HG03280 (cell line): ENCODE measurements around the gene USH2A.

Experiments used
- ATAC-seq: cut with Tn5 transposase; IDR thresholded peaks from one replicate; pipeline ENCODE4 v1.9.1; 2021; ENCODE audit warnings: mild to moderate bottlenecking, moderate library complexity; ENCODE audit not compliant: unreplicated experiment

USH2A gene

GRCh38 chr1:215819114-215819513 lies 604.1 kb downstream of the USH2A start:
- no peak for ATAC-seq

- no peak for ATAC-seq
These were observed 615.3 kb downstream of the USH2A start for GRCh38 chr1:215807911-215808436.

- ATAC-seq: no peak
These were observed 616.0 kb downstream of the USH2A start for GRCh38 chr1:215807218-215807617.

DNA sequence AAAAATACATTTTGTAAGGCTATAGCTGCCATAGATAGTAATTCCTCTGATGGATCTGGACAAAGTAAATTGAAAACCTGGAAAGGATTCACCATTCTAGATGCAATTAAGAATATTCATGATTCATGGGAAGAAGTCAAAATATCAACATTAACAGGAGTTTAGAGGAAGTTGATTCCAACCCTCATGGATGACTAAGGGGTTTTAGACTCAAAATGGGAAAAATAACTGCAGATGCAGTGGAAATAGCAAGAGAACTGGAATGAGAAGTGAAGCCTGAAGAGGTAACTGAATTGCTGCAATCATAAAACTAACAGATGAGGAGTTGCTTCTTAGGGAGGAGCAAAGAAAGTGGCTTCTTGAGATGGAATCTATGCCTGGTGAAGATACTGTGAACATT lies 625.4 kb downstream of the USH2A start:
- no peak for ATAC-seq

- ATAC-seq: no peak
These were observed 629.1 kb downstream of the USH2A start for GRCh38 chr1:215794156-215794555.

- no peak for ATAC-seq
These were observed 630.1 kb downstream of the USH2A start for GRCh38 chr1:215793180-215793579.

DNA sequence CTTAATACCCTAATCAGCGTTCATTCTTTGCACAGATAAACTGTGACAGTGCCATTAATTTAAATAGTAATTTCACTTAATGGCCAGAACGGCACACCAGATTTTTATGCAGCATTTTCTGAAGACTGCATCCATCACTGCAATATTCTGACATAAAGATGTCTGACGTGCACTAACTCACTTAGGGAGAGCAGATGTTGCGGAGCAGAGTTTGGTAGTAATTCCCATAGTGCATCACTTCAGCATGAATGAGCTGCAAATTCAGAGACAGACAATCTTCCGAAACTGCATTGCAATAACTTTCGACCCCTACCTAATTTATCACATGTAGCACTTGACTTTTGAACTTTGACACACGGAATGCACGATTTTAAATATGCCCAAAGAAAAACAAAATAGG lies 630.8 kb downstream of the USH2A start:
- no peak for ATAC-seq

DNA sequence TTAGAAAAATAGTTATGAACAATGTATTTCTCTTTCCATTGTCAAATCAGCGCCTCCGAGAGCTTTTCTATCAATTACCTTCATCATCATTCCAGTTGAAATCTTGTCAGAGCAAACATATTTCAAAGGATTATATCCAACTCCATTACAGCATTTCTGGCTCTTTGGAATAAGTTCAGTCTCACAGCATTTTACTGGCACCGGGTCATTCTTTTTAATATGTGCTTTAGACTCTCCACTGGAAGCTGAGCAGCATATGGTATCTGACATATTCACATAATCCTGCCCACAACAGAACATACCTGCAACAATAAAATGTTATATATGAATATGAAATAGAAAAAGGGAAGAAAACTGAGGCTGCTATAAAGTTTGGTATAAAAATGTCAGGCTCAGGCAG lies 633.3 kb downstream of the USH2A start:
- ATAC-seq: no peak

DNA sequence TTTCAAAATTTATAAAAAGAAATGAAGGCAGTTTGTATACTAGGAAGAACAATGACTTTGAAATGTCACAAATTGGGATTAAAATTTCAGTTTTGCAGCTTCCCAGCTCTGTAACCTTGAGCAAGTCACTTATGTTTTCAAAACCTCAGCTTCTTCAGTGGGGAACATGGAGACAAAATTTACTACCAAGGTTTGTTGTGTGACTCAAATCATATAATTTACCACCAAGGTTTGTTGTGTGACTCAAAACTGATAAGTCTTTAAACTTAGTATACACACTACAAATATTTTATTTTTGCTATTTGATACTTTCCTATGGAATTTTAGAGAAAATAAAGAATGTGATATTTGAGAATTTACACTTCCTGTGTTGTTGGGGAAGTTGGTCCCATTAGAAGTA lies 636.3 kb downstream of the USH2A start:
- ATAC-seq: no peak

GRCh38 chr1:215780641-215781040 lies 642.6 kb downstream of the USH2A start:
- ATAC-seq: no peak

DNA sequence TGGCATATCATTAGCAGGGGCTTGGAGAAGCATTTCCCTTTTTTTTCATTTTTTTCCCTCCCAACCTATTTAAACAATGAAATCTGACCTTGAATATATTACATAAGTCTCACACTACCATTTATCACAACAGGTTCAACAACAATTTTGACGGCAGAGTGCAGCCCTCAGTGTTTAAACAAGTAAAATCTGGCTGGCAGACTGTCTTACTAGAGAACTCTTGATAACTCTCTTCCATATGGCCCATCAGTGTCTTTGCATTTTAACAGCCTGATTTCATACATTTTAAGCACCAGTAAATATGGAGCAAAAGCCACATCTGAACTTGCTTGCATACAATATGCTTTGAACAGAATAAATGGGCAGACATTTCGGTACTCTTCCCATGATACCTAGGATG lies 643.1 kb downstream of the USH2A start:
- no peak for ATAC-seq

- ATAC-seq: no peak
These were observed 643.5 kb downstream of the USH2A start for GRCh38 chr1:215779729-215780128.

DNA sequence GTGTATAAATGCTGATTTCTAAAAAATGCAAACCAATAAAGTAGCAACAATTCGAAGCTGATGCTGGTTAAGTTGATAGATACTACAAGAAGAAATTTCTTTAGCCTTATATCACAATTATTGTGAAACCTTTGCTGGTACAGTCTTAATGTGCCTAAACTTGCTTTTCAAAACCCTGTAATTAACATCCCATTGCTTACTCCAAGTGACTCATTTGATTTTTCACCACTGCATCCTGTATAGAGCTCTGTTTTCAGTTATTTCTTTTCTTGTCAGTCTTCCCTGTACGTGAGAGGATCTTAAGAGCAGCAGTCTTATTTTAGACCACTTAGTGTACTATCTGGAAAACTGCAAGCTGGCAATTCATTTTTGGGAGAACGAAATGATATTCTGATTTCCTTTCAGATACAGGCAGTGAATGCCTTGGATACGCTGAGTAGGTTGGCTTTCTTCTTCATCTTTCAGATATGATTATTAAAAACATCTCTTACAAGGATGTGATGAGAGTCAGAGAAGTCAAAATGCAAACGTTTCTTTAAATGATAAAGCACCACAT lies 645.8 kb downstream of the USH2A start:
- ATAC-seq: no peak

- no peak for ATAC-seq
These were observed 646.9 kb downstream of the USH2A start for GRCh38 chr1:215776336-215776735.

DNA sequence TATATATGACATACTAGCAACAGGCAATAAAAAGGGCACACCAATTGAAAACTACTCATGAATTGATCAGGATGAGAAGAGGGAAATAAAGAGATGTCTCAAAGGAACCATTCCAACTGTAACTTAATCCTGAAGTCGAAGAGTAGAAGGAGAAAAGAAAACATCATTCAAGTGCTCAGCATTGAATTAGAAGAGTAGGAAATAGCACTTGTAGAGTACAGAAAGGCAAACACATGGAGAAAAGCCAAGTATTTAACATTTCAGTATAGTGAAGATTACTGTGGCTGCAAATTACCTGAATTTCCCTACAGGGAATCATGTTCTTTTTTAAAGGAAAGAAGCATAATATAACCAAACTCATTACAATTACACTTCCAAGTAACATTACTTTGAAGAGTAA lies 651.1 kb downstream of the USH2A start:
- ATAC-seq: no peak

DNA sequence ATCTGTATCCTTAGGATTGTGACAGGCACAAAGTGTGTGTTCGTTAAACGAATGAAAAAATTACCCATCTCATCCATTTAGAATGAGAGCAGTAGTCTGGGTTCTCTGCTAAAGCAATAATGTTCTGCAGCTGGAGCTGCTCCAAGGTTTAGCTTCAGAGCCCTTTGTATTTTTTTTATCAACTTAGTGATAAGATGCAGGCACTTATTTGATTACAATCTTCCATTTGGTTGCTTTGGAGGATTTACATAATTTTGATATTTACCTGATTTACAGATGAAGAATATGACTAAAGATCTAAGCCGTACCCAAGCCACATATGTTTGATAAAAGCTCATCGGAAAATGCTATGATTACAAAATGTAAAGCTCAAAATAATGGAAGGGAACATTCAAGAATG lies 654.9 kb downstream of the USH2A start:
- ATAC-seq: no peak

- no peak for ATAC-seq
These were observed 655.5 kb downstream of the USH2A start for GRCh38 chr1:215767761-215768160.

- ATAC-seq: no peak
These were observed 656.7 kb downstream of the USH2A start for GRCh38 chr1:215766521-215766920.

DNA sequence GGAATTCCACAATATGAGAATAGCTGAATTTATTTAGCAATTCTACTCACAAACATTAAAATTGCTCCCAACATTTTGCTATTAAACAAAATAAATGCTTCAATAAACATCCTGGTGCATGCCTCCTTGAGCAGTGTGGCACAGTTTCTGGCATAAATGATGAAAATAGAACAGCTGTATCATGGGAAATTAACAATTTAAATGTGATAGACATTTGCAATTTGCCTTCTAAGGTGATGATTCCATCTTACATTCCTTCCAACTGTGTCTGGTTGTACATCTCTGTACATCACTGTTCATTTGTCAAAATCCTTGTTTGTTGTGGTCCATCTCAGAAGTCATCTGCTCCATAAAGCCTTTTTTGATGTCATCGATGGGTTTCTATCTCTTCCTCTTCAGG lies 657.4 kb downstream of the USH2A start:
- no peak for ATAC-seq

DNA sequence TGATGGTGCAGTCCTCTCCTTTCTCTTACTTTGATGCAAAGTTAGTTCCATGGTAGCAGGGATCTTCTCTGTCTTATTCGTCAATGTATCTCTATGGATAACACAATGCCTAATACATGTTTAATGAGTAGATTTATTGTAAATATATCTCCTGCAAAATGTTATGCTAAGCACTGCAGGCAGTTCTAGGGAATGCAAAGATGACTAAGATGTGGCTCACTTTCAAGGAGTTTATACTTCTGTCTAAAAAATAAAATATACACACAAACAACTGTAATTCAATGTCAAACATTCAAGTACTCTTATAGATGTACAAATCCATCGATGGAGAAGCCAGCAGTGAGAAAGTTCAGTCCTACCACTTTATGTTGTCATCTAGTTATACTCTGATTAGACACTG lies 661.8 kb downstream of the USH2A start:
- ATAC-seq: no peak

DNA sequence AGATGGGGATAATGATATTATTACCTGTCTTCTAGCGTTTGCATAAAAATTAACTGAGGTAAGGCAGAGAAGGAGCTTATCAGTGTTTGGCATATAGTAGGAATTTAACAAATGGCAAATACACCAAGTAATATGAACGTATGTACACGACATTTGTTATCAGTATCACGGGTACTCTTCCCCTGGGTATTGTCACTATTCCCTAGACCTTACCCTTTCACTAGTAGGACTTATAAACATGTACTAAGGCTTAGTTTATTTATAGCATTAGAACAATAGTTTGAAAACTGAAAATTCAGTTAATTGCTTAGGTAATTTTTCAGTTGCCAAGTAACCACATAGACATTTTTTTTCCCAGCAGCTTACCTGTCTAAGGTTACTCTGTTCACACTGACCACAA lies 669.1 kb downstream of the USH2A start:
- ATAC-seq: no peak

- no peak for ATAC-seq
These were observed 673.8 kb downstream of the USH2A start for GRCh38 chr1:215749414-215749813.

GRCh38 chr1:215748431-215748830 lies 674.8 kb downstream of the USH2A start:
- no peak for ATAC-seq
